Central memory CD4-positive, alpha-beta T cell (primary cell): ENCODE data around the gene ITGA2B.
"Not testable (repeated sequence)": the region's sequence is repeated elsewhere in the genome, so short reads cannot be mapped to it uniquely, and the experiment has no call there.

Experiments used
- DNase-seq: peaks from one replicate; pipeline ENCODE4 v3.0.0; 2022

The ITGA2B gene

DNA sequence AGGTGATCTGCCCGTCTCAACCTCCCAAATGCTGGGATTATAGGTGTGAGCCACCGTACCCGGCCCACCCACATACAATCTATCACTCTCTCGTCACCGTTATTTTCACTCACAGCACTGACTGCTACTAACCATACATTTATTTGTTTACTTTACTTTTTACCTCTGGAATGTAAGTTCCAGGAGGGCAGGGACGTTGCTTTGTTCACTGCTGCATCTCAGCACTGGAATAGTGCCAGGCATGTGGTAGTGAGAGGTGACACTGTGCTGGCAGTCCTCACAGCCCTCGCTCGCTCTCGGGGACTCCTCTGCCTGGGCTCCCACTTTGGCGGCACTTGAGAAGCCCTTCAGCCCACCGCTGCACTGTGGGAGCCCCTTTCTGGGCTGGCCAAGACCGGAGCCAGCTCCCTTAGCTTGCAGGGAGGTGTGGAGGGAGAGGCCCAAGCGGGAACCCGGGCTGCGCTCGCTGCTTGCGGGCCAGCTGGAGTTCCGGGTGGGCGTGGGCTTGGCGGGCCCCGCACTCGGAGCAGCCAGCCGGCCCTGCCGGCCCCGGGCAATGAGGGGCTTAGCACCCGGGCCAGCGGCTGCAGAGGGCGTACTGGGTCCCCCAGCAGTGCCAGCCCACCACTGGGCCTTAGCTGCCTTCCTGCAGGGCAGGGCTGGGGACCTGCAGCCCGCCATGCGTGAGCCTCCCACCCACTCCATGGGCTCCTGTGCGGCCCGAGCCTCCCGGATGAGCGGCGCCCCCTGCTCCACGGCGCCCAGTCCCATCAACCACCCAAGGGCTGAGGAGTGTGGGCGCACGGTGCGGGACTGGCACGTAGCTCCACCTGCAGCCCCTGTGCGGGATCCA lies 20.8 kb downstream of the ITGA2B start:
- not testable (repeated sequence) for DNase-seq

DNA sequence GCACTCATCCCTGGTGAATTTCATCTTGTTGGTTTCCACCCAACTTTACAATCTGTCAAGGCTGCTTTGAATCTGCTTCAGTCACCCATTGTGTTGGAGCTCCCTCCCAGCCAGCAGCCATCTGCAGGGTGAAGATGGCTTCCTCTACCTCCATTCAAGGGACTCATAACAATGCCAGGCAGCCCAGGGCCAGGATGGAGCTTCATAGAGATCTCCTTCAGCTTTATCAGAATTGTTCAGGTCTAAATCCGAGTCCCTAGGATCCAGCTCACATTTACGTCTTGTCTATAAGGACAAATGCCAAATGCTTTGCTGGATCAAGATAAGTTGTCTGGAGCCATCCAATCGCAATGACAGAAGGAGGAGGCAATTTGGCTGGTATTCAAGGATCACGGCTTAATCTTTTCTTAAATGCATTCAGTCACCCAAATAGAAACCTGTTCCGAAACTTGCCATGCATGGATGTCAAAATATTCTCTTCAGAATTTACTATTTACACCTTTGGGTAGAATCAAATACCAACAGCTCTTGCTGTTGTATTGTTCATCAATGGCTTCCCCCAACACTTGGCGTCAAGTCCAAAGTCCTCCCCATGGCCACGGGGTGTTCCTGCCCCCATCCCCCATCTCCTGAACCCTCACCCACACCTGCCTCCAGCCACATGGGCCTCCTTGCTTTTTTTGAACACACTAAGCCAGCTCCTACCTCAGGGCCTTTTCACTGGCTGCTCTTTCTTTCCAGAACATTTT lies 22.0 kb downstream of the ITGA2B start:
- DNase-seq, result no peak

DNA sequence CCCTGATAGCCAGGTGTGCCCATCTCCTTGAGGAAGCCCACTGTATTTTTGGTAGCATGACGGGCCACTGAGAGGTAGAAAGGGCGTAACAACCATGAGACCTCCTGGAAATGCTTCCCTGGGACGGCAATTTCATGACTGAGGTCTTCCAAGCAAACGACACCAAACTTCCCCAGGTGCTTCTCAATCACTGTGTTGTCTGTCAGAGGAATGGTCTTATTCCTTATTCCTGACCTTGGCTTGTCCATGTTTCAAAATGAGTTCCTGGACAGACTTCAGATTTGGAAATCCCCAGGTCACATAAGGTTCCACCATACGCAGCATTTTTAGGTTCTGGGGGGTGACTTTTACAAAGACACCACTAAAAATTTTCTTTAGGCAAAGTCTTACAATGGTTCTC lies 24.4 kb downstream of the ITGA2B start:
- not testable (repeated sequence) for DNase-seq

DNA sequence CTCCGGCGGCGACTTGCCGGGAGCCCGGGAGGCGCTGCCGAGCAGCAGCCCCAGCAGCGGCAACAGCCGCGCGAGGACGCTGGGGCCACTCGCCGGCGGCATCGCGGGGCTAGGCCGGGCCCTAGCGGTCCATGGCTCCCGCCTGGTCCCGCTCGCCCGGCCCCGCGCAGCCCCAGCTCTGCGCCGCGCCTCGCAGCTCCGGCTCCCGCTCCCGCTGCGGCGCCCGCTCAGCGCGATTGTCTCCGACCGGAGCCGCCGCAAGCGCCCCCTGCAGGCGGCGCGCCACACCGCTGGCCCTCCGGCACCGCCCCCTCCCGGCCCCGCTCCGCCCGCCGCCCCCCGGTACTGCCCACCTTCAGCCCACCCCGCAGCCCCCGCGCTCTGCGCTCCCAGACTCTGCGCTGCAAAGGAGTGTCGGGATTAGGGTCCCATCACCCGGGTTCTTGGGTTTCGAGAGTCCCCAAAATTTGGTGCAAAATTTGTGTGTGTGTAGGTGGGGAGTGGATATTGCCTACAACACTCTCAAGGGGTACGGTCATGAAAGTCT lies 25.8 kb downstream of the ITGA2B start, which contains the start of gene FAM171A2:
TSS of gene FAM171A2 (minus strand) at position 241 of the 547 bp plus-strand sequence. CDS start at position 102, 139 bp downstream.
- DNase-seq, result peak; percentile 63

DNA sequence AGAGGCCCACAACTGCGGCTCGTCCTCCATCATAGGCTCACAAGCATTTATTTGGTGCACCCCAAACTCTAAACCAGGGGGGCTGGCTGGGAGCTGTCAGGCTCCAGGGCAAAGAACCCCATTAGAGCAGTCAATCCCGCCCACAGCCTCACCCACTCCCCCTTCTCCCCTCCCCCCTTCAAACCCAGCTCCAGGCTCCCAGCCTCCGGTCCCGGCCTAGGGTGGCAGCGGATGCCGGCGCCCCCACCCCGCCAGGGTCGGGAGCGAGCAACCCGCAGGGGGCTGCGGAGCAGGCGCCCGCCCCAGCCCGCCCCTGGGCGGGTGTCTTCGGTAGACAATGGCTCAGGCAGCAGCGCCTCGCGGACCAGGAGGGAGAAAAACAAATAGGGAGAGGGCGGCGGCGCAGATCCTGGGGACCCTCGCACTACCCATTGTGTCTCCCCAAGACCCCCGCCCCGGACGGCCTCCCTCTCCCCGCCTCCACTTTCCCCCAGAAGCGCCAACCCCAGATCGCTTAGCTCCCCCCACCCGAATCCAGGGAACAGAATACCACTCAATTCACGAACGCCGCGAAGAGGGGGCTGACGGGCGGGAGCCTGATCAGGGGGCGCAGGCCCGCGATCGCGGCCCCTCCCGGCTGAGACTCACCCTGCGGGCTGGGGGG lies 26.4 kb downstream of the ITGA2B start:
- no peak for DNase-seq

- no peak for DNase-seq
These were observed 26.9 kb downstream of the ITGA2B start for GRCh38 chr17:44362459-44362948.

- DNase-seq, result no peak
These were observed 27.9 kb downstream of the ITGA2B start for GRCh38 chr17:44361292-44362260.

GRCh38 chr17:44360826-44361225 lies 28.6 kb downstream of the ITGA2B start:
- DNase-seq, result no peak

DNA sequence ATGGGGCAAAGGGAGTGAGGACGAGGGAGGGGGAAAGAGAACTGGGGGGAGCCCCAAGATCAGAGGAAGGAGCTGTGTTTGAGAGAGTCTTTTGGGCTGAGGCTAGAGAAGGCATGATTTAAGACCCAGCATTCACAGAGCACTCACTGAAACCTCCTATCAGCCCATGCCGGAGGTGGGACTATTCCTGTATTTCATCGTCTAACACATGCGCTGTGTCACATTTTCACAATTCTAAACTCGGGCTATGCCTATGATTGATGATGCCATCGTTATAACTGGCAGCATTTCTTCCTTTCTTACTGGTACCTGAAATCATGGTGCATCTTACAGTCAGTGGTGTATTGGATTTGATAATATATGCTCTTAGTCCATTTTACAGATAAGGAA lies 29.3 kb downstream of the ITGA2B start:
- DNase-seq, result no peak

- no peak for DNase-seq
These were observed 29.8 kb downstream of the ITGA2B start for GRCh38 chr17:44359458-44360143.

DNA sequence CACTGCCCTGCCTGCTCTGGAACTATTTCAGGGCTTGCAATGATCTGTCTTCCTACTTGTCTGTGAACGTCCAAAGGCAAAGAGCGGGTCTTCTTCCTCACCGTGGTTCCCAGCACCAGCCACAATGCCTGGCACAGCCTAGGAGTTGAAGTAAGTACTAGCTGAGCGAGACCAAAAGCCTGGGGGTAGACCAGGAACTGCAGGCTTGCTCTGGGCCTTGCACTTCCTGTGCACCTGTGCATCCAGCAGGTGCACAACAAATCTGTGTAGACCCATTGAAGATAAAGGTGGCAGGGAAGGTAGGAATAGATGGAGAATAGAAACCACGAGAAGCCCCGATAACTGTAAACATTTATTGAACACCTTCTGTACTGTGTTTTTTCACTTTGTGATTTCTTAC lies 30.4 kb downstream of the ITGA2B start:
- no peak for DNase-seq

- no peak for DNase-seq
These were observed 31.4 kb downstream of the ITGA2B start for GRCh38 chr17:44358066-44358465.

DNA sequence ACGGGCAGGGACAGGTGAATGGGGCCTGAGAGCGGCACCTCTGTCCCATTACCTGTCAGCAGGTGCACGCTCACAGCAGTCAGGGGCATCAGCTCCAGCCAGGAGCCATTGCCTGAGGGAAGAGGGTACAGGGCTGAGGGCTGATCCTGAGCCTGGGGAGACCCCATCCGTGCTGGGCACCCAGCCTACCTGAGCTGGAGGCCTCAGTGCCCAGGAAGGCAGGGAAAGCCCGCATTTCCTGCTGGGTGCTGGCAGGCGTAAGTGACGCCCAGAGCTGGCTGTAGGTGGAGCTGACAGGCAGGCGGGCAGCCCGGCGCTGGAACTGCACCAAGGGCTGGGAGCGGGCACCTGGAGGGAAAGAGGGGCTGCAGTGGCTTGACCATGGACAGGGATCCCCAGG lies 33.2 kb downstream of the ITGA2B start:
- DNase-seq, result no peak

DNA sequence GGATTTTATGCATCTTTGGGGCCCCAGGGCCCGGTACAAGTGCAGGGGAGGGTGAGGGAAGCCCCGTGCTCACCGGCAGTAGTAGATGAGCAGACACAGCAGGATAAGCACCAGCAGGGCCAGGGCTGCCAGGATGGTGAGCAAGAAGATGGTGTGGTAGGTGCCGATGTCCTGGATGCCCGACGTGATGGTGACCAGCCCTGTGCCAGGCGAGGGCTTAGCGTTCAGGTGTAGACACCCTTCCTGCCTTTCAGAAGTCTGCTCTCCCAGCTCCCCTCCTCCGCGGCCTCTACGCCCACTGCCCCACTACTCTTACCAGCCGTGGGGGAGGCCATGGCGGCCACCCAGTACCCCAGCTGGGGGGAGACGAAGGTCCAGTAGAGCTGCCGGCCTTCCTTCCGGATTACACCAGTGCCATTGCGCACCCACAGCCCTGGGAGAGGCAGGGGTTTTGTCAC lies 33.8 kb downstream of the ITGA2B start:
- no peak for DNase-seq

- DNase-seq, result peak; percentile 26
These were observed 34.6 kb downstream of the ITGA2B start for GRCh38 chr17:44354582-44355561.

DNA sequence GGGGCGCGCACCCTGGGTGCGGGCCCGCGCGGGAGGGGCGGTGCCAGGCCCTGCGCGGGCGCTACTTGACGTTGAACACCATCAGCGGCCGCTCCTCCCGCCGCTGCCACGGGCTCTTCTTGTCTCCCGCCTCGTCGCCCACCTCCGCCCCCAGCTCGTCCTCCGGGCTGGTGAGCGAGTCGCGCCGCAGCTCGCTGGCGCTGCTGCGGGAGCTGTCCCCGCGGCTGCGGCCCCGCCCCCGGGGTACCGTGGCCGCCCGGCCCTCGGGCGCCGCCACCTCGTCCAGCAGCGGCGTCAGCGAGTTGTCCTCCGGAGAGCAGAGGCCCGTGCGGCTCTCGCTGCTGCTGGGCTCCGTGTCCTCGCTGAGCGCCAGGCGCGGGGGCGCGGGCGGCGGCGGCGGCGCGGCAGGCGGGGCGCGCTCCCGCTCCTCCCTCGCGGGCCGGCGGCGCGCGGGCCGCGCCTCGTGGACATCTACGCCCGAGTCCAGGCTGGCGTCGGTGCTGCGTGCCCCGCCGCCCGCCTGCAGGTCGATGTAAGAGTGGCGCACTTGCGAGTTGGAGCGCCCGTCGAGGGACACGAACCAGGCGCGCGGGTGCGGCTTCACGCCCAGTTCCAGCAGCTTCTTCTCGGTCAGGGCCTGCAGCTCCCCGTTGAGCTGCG lies 35.6 kb downstream of the ITGA2B start:
- no peak for DNase-seq

GRCh38 chr17:44352828-44353671 lies 36.4 kb downstream of the ITGA2B start:
- DNase-seq, result no peak
